SK-N-SH (cell line): ENCODE data around the gene ZNF608. TPM values are rescaled to one million over a fixed set of nuclear protein-coding genes. Genes with fewer than 3 reads are reported as not detected.
A peak's percentile ranks its signal among the peaks of the same experiment; 100 is the strongest.

Experiments
- CTCF ChIA-PET: fragments of 300-600, 350-600 bp; formaldehyde crosslinking; extraction: SDS; loops from one replicate; lab custom pipeline; 2021; lab: Yijun Ruan, JAX
- POLR2A ChIA-PET: fragments of 350-600 bp; sonication (Branson Sonifier 250); formaldehyde crosslinking; extraction: SDS; loops from one replicate; lab custom pipeline; 2020; ENCODE audit warnings: antibody characterized with exemption, inconsistent platforms; lab: Yijun Ruan, JAX
- DNase-seq: peaks from one replicate; pipeline ENCODE4 v3.0.0; 2012
- H2AFZ ChIP-seq: fragments of 200-600 bp; sonication (generic); 2 replicates; pipeline ENCODE4 v1.8.1; 2016; ENCODE audit warnings: antibody characterized with exemption, mild to moderate bottlenecking, low read depth
- H3F3A ChIP-seq: fragments of 200-600 bp; sonication (generic); replicated peaks from 2 replicates; pipeline ENCODE3; 2016; ENCODE audit warnings: antibody characterized with exemption, mild to moderate bottlenecking; ENCODE audit not compliant: insufficient read depth
- H3K27ac ChIP-seq, 2 experiments: fragments of 200-500 bp in 1 of 2; fragments of 200-600 bp in 1 of 2; sonication (Bioruptor generic) in 1 of 2; sonication (generic), shearing (Covaris generic) in 1 of 2; 2 replicates each; pipeline versions ENCODE4 v1.5.1 to v1.6.1; 2014 to 2016; ENCODE audit warnings: low read depth in 2 of 2, inconsistent platforms in 1 of 2, low read length in 1 of 2, mild to moderate bottlenecking in 1 of 2, mixed read lengths in 1 of 2
- H3K27me3 ChIP-seq: fragments of 200-600 bp; sonication (generic), shearing (Covaris generic); 2 replicates; pipeline ENCODE4 v1.6.1; 2016; ENCODE audit warnings: mixed run types; ENCODE audit not compliant: insufficient read depth
- H3K36me3 ChIP-seq, 2 experiments: fragments of 200-500 bp in 1 of 2; fragments of 200-600 bp in 1 of 2; sonication (Bioruptor generic) in 1 of 2; sonication (generic) in 1 of 2; replicated peaks in 1 of 2; 2 replicates each; pipeline versions ENCODE3 to v1.5.1; 2014 to 2016; ENCODE audit warnings: low read length in 1 of 2, mild to moderate bottlenecking in 1 of 2; ENCODE audit not compliant: insufficient read depth in 2 of 2, control insufficient read depth in 1 of 2
- H3K4me1 ChIP-seq, 2 experiments: fragments of 200-500 bp in 1 of 2; fragments of 200-600 bp in 1 of 2; sonication (Bioruptor generic) in 1 of 2; sonication (generic), shearing (Covaris generic) in 1 of 2; 2 replicates each; pipeline versions ENCODE4 v1.5.1 to v1.6.1; 2014 to 2016; ENCODE audit warnings: low read depth in 1 of 2, low read length in 1 of 2, mixed run types in 1 of 2; ENCODE audit not compliant: insufficient read depth in 2 of 2, control insufficient read depth in 1 of 2
- H3K4me2 ChIP-seq: fragments of 200-600 bp; sonication (generic), shearing (Covaris generic); 2 replicates; pipeline ENCODE4 v1.6.1; 2017; ENCODE audit warnings: mixed run types
- H3K4me3 ChIP-seq, 2 experiments: fragments of 200-500 bp in 1 of 2; fragments of 200-600 bp in 1 of 2; sonication (Bioruptor generic) in 1 of 2; sonication (generic), shearing (Covaris generic) in 1 of 2; 2 replicates each; pipeline versions ENCODE4 v1.5.1 to v1.8.1; 2014 to 2016; ENCODE audit warnings: low read depth in 2 of 2, inconsistent platforms in 1 of 2, low read length in 1 of 2, mild to moderate bottlenecking in 1 of 2, mixed read lengths in 1 of 2, moderate library complexity in 1 of 2
- H3K79me2 ChIP-seq: fragments of 200-600 bp; sonication (generic); 2 replicates; pipeline ENCODE4 v1.8.1; 2017; ENCODE audit warnings: mild to moderate bottlenecking; ENCODE audit not compliant: insufficient read depth
- H3K9ac ChIP-seq: fragments of 200-600 bp; sonication (generic); 2 replicates; pipeline ENCODE4 v1.6.1; 2017; ENCODE audit warnings: mixed run types
- H3K9me2 ChIP-seq: fragments of 200-600 bp; sonication (generic); 2 replicates; pipeline ENCODE4 v1.6.1; 2017; ENCODE audit warnings: mixed run types
- H3K9me3 ChIP-seq: fragments of 200-600 bp; sonication (generic); 2 replicates; pipeline ENCODE4 v1.6.1; 2017; ENCODE audit warnings: mixed run types, mild to moderate bottlenecking, moderate library complexity
- H4K20me1 ChIP-seq: fragments of 200-600 bp; sonication (generic); 2 replicates; pipeline ENCODE4 v1.6.1; 2017; ENCODE audit warnings: mild to moderate bottlenecking, mixed run types; ENCODE audit not compliant: insufficient read depth
- CHD2 ChIP-seq: fragments of 150-350 bp; IDR thresholded peaks from 2 replicates; pipeline ENCODE4 v1.6.1; 2018; ENCODE audit warnings: low read length; ENCODE audit not compliant: partially characterized antibody
- ELF1 ChIP-seq: IDR thresholded peaks from 2 replicates; pipeline ENCODE4 v1.4.0; 2012
- EP300 ChIP-seq, 2 experiments: IDR thresholded peaks; 2 replicates each; pipeline versions ENCODE4 v1.4.0 to v1.6.1; 2012; ENCODE audit warnings: borderline replicate concordance in 1 of 2, low read depth in 1 of 2, low read length in 1 of 2
- FOSL2 ChIP-seq: IDR thresholded peaks from 2 replicates; pipeline ENCODE4 v1.4.0; 2012; ENCODE audit warnings: low read depth, mild to moderate bottlenecking, moderate library complexity, borderline replicate concordance
- FOXJ3 ChIP-seq: sonication (generic); formaldehyde crosslinking; IDR thresholded peaks from 2 replicates; pipeline ENCODE4 v1.5.1; 2020; ENCODE audit warnings: mild to moderate bottlenecking, missing genetic modification reagents
- FOXM1 ChIP-seq: IDR thresholded peaks from 2 replicates; pipeline ENCODE4 v1.4.0; 2012; ENCODE audit warnings: low read depth, mild to moderate bottlenecking
- GABPA ChIP-seq: IDR thresholded peaks from 2 replicates; pipeline ENCODE4 v1.4.0; 2012; ENCODE audit warnings: low read depth, mild to moderate bottlenecking
- JUND ChIP-seq: IDR thresholded peaks from 2 replicates; pipeline ENCODE4 v1.4.0; 2012
- MEF2A ChIP-seq: IDR thresholded peaks from 2 replicates; pipeline ENCODE4 v1.4.0; 2012; ENCODE audit warnings: low read depth, borderline replicate concordance
- MXI1 ChIP-seq: IDR thresholded peaks from 2 replicates; pipeline ENCODE4 v1.6.1; 2012; ENCODE audit warnings: mild to moderate bottlenecking, low read depth, low read length, improper control_type of control experiment
- NRF1 ChIP-seq: IDR thresholded peaks from 2 replicates; pipeline ENCODE4 v1.6.1; 2012; ENCODE audit warnings: low read depth, mild to moderate bottlenecking, low read length
- POLR2AphosphoS5 ChIP-seq: IDR thresholded peaks from 2 replicates; pipeline ENCODE4 v1.6.1; 2012; ENCODE audit warnings: low read depth, low read length
- RCOR1 ChIP-seq: fragments of 150-350 bp; IDR thresholded peaks from 2 replicates; pipeline ENCODE4 v1.6.1; 2017; ENCODE audit warnings: antibody characterized with exemption, low read length
- RFX5 ChIP-seq: IDR thresholded peaks from 2 replicates; pipeline ENCODE4 v1.6.1; 2012; ENCODE audit warnings: mild to moderate bottlenecking, improper control_type of control experiment, low read length
- RXRA ChIP-seq: IDR thresholded peaks from 2 replicates; pipeline ENCODE4 v1.4.0; 2012; ENCODE audit warnings: low read depth, mild to moderate bottlenecking, borderline replicate concordance
- SIN3A ChIP-seq: IDR thresholded peaks from 2 replicates; pipeline ENCODE4 v1.6.1; 2012; ENCODE audit warnings: low read depth, mild to moderate bottlenecking, low read length, moderate library complexity, borderline replicate concordance
- TAF1 ChIP-seq: IDR thresholded peaks from 2 replicates; pipeline ENCODE4 v1.6.1; 2012; ENCODE audit warnings: low read depth, mild to moderate bottlenecking, low read length, moderate library complexity, borderline replicate concordance
- TCF12 ChIP-seq: IDR thresholded peaks from 2 replicates; pipeline ENCODE4 v1.4.0; 2012
- TEAD4 ChIP-seq: IDR thresholded peaks from 2 replicates; pipeline ENCODE4 v1.4.0; 2012; ENCODE audit warnings: mild to moderate bottlenecking, borderline replicate concordance; ENCODE audit not compliant: insufficient read depth
- WGBS: methylation state at CpG from one replicate; pipeline ENCODE4 v1.1.6; 2017; ENCODE audit warnings: low lambda C conversion rate; 5-methylcytosine and 5-hydroxymethylcytosine counted together
- polyA plus RNA-seq, 3 experiments: library from polyadenylated mRNA; depleted of rRNA; stranded (reverse); fragments of >200 nt; gene quantifications; 2 replicates each; pipeline ENCODE4 v1.2.3, GENCODE V29; 2012
- TF ChIP-seq, protein P1 (sequence below): fragments of 150-350 bp; IDR thresholded peaks from 2 replicates; pipeline ENCODE4 v1.6.1; 2017; ENCODE audit warnings: antibody characterized with exemption, low read length, low read depth, borderline replicate concordance
- TF ChIP-seq, protein P2 (sequence below): IDR thresholded peaks from 2 replicates; pipeline ENCODE4 v1.4.0; 2012; ENCODE audit warnings: low read depth, borderline replicate concordance
- TF ChIP-seq, protein P3 (sequence below): IDR thresholded peaks from 2 replicates; pipeline ENCODE4 v1.4.0; 2012; ENCODE audit warnings: low read depth

The ZNF608 gene
- polyA plus RNA-seq, 1 of the 3 experiments (the other 2 are of a cell fraction): 4.9 TPM

DNA sequence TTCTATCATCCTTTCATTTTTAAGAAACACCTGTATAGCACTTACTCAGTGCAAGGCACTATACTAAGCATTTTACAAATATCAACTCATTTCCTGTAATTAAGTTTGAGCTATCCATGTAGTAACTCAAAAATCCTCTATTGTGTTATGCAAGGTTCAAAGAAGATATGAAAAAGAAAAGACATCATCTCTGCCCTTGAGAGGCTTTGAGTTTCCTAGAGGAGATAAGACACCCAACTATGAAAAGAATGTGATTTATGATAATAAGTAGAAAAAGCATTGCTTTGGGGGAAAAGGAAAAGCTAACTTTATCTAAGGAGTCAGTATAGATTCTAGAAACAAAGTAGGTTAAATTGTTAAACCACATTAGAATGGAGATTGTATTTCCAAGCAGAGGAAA is 14.2 kb upstream of the ZNF608 start:
- H3K4me3 ChIP-seq: no peak overlapping the region
- POLR2A ChIA-PET: no interaction called here
- H4K20me1 ChIP-seq: no peaks in the 10 kb centered on the region
- H3F3A ChIP-seq: no peaks in the 10 kb centered on the region
- H3K9me3 ChIP-seq: no peaks in the 10 kb centered on the region
- no peaks in the 10 kb centered on the region; a peak in 1 of 4 replicates for H3K4me1 ChIP-seq
- no peak for TF ChIP-seq ELF1
- no peak for TF ChIP-seq TCF12
- TF ChIP-seq FOXM1: no peak
- no peak for TF ChIP-seq RCOR1
- TF ChIP-seq TEAD4: no peak
- TF ChIP-seq, all 33 proteins: peak for 0
- CTCF ChIA-PET: interaction anchor here (1.0 kb wide), 1 partner anchor 10 kb away, joined by 3 read pairs; no protein-coding TSS in a partner anchor
- H3K27me3 ChIP-seq: no peaks in the 10 kb centered on the region
- H3K9ac ChIP-seq: no peak overlapping the region
- no peaks in the 10 kb centered on the region for H3K79me2 ChIP-seq
- H3K4me2 ChIP-seq: no peak overlapping the region
- no peaks in the 10 kb centered on the region for H3K9me2 ChIP-seq
- H3K36me3 ChIP-seq: no peaks in the 10 kb centered on the region
- no peak overlapping the region for H3K27ac ChIP-seq
- no peak overlapping the region for H2AFZ ChIP-seq
- DNase-seq: no peak

DNA sequence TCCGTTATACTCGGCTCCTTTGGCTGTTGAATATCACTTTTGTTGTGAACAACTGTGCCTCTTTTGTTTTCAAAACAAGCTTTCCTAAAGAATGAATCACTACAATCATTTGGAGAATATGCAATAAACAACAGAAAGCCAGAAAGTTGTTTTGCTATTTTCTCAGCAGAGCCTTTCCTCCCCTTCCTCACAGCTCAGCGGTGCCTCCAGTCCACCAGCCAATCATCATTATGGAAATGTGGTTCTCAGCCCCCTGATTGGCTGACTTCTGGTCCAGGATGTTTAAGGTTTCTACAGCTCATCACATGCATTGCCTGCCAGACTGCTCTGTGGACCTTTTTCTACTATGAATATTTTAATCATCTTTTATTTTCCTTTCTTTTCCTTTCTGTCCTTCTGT is 9.1 kb upstream of the ZNF608 start:
- Histone ChIP-seq H3K27ac (no peak overlapping the region), H3K27me3 (no peaks in the 10 kb centered on the region), H3K79me2 (no peaks in the 10 kb centered on the region), H3K9ac (no peak overlapping the region), H4K20me1 (no peaks in the 10 kb centered on the region), H3F3A (no peaks in the 10 kb centered on the region), H3K36me3 (no peaks in the 10 kb centered on the region), H3K9me2 (no peaks in the 10 kb centered on the region), H2AFZ (no peak overlapping the region), H3K4me2 (no peak overlapping the region), H3K4me1 (peaks cover 0 to 3% of the 10 kb centered on the region in 2 experiments; a peak in 1 of 4 replicates), H3K4me3 (no peak overlapping the region), H3K9me3 (no peaks in the 10 kb centered on the region)
- CTCF ChIA-PET: interaction anchor here (1.3 kb wide), 1 partner anchor 429 kb away, joined by 3 read pairs; no protein-coding TSS in a partner anchor
- TF ChIP-seq, protein P1, sequence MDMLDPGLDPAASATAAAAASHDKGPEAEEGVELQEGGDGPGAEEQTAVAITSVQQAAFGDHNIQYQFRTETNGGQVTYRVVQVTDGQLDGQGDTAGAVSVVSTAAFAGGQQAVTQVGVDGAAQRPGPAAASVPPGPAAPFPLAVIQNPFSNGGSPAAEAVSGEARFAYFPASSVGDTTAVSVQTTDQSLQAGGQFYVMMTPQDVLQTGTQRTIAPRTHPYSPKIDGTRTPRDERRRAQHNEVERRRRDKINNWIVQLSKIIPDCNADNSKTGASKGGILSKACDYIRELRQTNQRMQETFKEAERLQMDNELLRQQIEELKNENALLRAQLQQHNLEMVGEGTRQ: no peak
- TF ChIP-seq RFX5 (peak; percentile 77), RXRA (no peak)
- DNase-seq: peak; percentile 73
- 87% methylated on average over 3 of the region's 3 CpGs for WGBS
- POLR2A ChIA-PET: no interaction called here

DNA sequence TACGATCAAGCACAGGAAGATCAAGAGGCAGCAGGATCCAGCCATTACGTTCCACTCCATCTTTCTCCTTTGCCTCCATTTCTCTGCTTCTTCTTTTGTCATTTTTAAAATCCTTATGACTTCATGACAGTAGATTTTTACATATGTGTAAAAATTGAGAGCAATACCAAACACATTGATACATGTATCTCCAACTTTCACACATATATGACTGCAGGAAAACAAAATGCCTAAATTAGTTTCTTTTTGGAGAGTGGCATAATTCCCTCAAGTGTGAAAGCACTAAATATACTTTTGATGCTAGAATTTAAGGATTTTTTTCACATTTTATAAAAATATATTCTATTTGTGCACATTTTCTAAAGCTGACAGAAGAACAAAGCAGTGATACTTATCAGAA is 8.6 kb upstream of the ZNF608 start:
- ChIA-PET CTCF (no interaction called here), POLR2A (no interaction called here)
- Histone ChIP-seq H2AFZ (no peak overlapping the region), H3K27me3 (no peaks in the 10 kb centered on the region), H3K9me3 (no peaks in the 10 kb centered on the region), H3K4me1 (peaks cover 0 to 3% of the 10 kb centered on the region in 2 experiments; a peak in 2 of 4 replicates), H3K27ac (no peak overlapping the region), H3K4me2 (no peak overlapping the region), H3F3A (no peaks in the 10 kb centered on the region), H3K9me2 (no peaks in the 10 kb centered on the region), H4K20me1 (no peaks in the 10 kb centered on the region), H3K4me3 (no peak overlapping the region), H3K79me2 (no peaks in the 10 kb centered on the region), H3K36me3 (no peaks in the 10 kb centered on the region), H3K9ac (no peak overlapping the region)
- no peak for TF ChIP-seq ELF1
- no peak for TF ChIP-seq MXI1
- TF ChIP-seq, protein P2, sequence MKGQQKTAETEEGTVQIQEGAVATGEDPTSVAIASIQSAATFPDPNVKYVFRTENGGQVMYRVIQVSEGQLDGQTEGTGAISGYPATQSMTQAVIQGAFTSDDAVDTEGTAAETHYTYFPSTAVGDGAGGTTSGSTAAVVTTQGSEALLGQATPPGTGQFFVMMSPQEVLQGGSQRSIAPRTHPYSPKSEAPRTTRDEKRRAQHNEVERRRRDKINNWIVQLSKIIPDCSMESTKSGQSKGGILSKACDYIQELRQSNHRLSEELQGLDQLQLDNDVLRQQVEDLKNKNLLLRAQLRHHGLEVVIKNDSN: no peak
- no peak for TF ChIP-seq JUND
- no peak for TF ChIP-seq CHD2
- TF ChIP-seq SIN3A: no peak
- no peak for TF ChIP-seq FOSL2
- no peak for TF ChIP-seq EP300 (IDR thresholded peaks at IDR 0.05; ENCODE audit: borderline replicate concordance in 1 of 2, low read depth in 1 of 2, low read length in 1 of 2)
- TF ChIP-seq TCF12: no peak
- no peak for TF ChIP-seq TAF1
- TF ChIP-seq, protein P3, sequence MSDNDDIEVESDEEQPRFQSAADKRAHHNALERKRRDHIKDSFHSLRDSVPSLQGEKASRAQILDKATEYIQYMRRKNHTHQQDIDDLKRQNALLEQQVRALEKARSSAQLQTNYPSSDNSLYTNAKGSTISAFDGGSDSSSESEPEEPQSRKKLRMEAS: no peak
- no peak for TF ChIP-seq FOXJ3 (CRISPR knock-in tag)
- TF ChIP-seq POLR2AphosphoS5: no peak
- TF ChIP-seq FOXM1: no peak
- TF ChIP-seq GABPA: no peak
- TF ChIP-seq NRF1: no peak
- TF ChIP-seq MEF2A: no peak
- TF ChIP-seq RFX5: no peak
- WGBS: 98% methylated on average over 2 of the region's 2 CpGs
- DNase-seq: no peak
